ENCODE results near the gene PIK3R3. TPM values are rescaled to one million over a fixed set of nuclear protein-coding genes. Genes with fewer than 3 reads are reported as not detected.

The PIK3R3 gene
- total RNA-seq, 1 experiment from 2014 or later: 12.4 TPM

GRCh38 chr1:46021046-46021996, 111.1 kb downstream of the PIK3R3 start:
- H2BK20ac ChIP-seq (ENCODE audit: low read depth, low read length, poor library complexity, severe bottlenecking): no peak overlapping the region
- no peaks in the 10 kb centered on the region for H4K20me1 ChIP-seq (ENCODE audit: control insufficient read depth, insufficient read depth, insufficient read length)
- no peaks in the 10 kb centered on the region for H3K4me1 Mint-ChIP-seq
- no peak overlapping the region for H3K4me2 ChIP-seq (ENCODE audit: insufficient read depth, insufficient read length, low read length)
- H3K27me3 Mint-ChIP-seq (ENCODE audit: low read depth): no peaks in the 10 kb centered on the region
- no peak overlapping the region for H3K27ac Mint-ChIP-seq
- H3K14ac ChIP-seq (ENCODE audit: insufficient read depth, low read length): no peak overlapping the region
- WGBS (ENCODE audit: extremely low coverage, insufficient read length, low lambda C conversion rate): no CpG with 5 or more reads among the region's 2 CpGs
- H3K36me3 Mint-ChIP-seq (ENCODE audit: insufficient read depth in 1 of 3, low read depth in 3 of 3): peaks cover 21 to 31% (median 28%) of the 10 kb centered on the region in 3 experiments
- no peak overlapping the region for H3K4me3 Mint-ChIP-seq
- H3K27ac ChIP-seq (ENCODE audit: insufficient read length, low read depth, low read length): no peak overlapping the region
- H4K8ac ChIP-seq (replicated peaks; ENCODE audit: insufficient read length, low read depth, low read length): no peak overlapping the region
- H3K79me1 ChIP-seq (ENCODE audit: insufficient read depth, low read depth, low read length, poor library complexity, severe bottlenecking): no peaks in the 10 kb centered on the region
- no peaks in the 10 kb centered on the region for H3K79me2 ChIP-seq (ENCODE audit: insufficient read depth, low read length)
- no peak overlapping the region for H3K23ac ChIP-seq (ENCODE audit: insufficient read length, low read depth, low read length)
- no peak overlapping the region for H3K4ac ChIP-seq (ENCODE audit: low read depth, low read length)
- no peak overlapping the region for H2AK5ac ChIP-seq (ENCODE audit: insufficient read length, low read length)
- no peak overlapping the region for H3K56ac ChIP-seq (ENCODE audit: insufficient read length, low read depth, low read length)
- no peak overlapping the region for H2BK5ac ChIP-seq (ENCODE audit: insufficient read length, low read length)
- H4K5ac ChIP-seq (ENCODE audit: insufficient read length, low read depth, low read length): no peak overlapping the region
- no peak for TF ChIP-seq CTCF (conservative IDR thresholded peaks at IDR 0.05)
- no peak overlapping the region for H2BK120ac ChIP-seq (ENCODE audit: low read depth, low read length, poor library complexity, severe bottlenecking)
- H2BK12ac ChIP-seq (ENCODE audit: insufficient read length, low read depth, low read length): no peak overlapping the region
- no peak overlapping the region for H4K91ac ChIP-seq (ENCODE audit: insufficient read length, low read depth, low read length)
- no peaks in the 10 kb centered on the region for H3K9me3 Mint-ChIP-seq
- H3K9ac ChIP-seq (ENCODE audit: extremely low read depth, insufficient read length, low read length): no peak overlapping the region
- no peaks in the 10 kb centered on the region for H3K9me3 ChIP-seq (ENCODE audit: control insufficient read depth, low read depth, low read length)
- no peaks in the 10 kb centered on the region for H3K4me1 ChIP-seq (ENCODE audit: insufficient read depth, low read length)
- no peak for DNase-seq
- H3T11ph ChIP-seq (ENCODE audit: low read length): no peak overlapping the region
- H3K18ac ChIP-seq (ENCODE audit: insufficient read length, low read depth, low read length): no peak overlapping the region
- H3K23me2 ChIP-seq (ENCODE audit: insufficient read length, low read depth, low read length, poor library complexity, severe bottlenecking): no peaks in the 10 kb centered on the region
- H2AFZ ChIP-seq (ENCODE audit: low read length): no peak overlapping the region
- H3K27me3 ChIP-seq (ENCODE audit: insufficient read depth, low read length): no peaks in the 10 kb centered on the region
- no peak overlapping the region for H2BK15ac ChIP-seq (ENCODE audit: low read depth, low read length)

Measured in H9 (cell line).